Karpas-422 (cell line): ENCODE data around the gene ERBIN. TPM values are rescaled to one million over a fixed set of nuclear protein-coding genes. Genes with fewer than 3 reads are reported as not detected.

Source experiments
- DNase-seq: peaks from one replicate; pipeline ENCODE4 v3.0.0-alpha.2; 2015
- H2AFZ ChIP-seq: fragments of 200-600 bp; sonication (generic); 2 replicates; pipeline ENCODE4 v1.6.1; 2014; ENCODE audit warnings: antibody characterized with exemption, low read length, mixed read lengths
- H3K27ac ChIP-seq: fragments of 200-600 bp; sonication (generic); 2 replicates; pipeline ENCODE4 v1.5.1; 2014; ENCODE audit warnings: mild to moderate bottlenecking, low read length, moderate library complexity
- H3K27me3 ChIP-seq: fragments of 200-600 bp; sonication (generic); 2 replicates; pipeline ENCODE4 v1.6.1; 2014; ENCODE audit warnings: low read length, mixed read lengths
- H3K36me3 ChIP-seq: fragments of 200-600 bp; sonication (generic); 2 replicates; pipeline ENCODE4 v1.6.1; 2014; ENCODE audit warnings: low read length, mixed read lengths; ENCODE audit not compliant: insufficient read depth
- H3K4me1 ChIP-seq: fragments of 200-600 bp; sonication (generic); 2 replicates; pipeline ENCODE4 v1.6.1; 2014; ENCODE audit warnings: mild to moderate bottlenecking, low read length, mixed read lengths
- H3K4me2 ChIP-seq: fragments of 200-600 bp; sonication (generic); 2 replicates; pipeline ENCODE4 v1.6.1; 2014; ENCODE audit warnings: low read length, low read depth, mild to moderate bottlenecking; ENCODE audit not compliant: poor library complexity, severe bottlenecking
- H3K4me3 ChIP-seq: fragments of 200-600 bp; sonication (generic); 2 replicates; pipeline ENCODE4 v1.5.1; 2014; ENCODE audit warnings: mild to moderate bottlenecking, antibody characterized with exemption, low read length, mixed read lengths
- H3K79me2 ChIP-seq: fragments of 200-600 bp; sonication (generic); 2 replicates; pipeline ENCODE4 v1.6.1; 2014; ENCODE audit warnings: mild to moderate bottlenecking, low read length, mixed read lengths
- H3K9ac ChIP-seq: fragments of 200-600 bp; sonication (generic); 2 replicates; pipeline ENCODE4 v1.6.0; 2014; ENCODE audit warnings: low read length
- H3K9me2 ChIP-seq: fragments of 200-600 bp; sonication (generic), shearing (Covaris generic); replicated peaks from 2 replicates; pipeline ENCODE4 v1.6.0; 2014; ENCODE audit warnings: mild to moderate bottlenecking, low read length, moderate library complexity; ENCODE audit not compliant: insufficient read depth
- H3K9me3 ChIP-seq: fragments of 300-700, 200-600 bp; sonication (generic); 2 replicates; pipeline ENCODE4 v1.6.1; 2014; ENCODE audit warnings: low read length, mixed read lengths
- H4K20me1 ChIP-seq: fragments of 200-600 bp; sonication (generic); 2 replicates; pipeline ENCODE4 v1.6.1; 2014; ENCODE audit warnings: mild to moderate bottlenecking, antibody characterized with exemption, low read length, low read depth; ENCODE audit not compliant: insufficient read depth
- small RNA-seq: library from RNA; depleted of rRNA; stranded (forward); fragments of <200 nt; gene quantifications from one replicate; pipeline ENCODE3, GENCODE V24; 2014
- total RNA-seq: library from RNA; depleted of rRNA; stranded (reverse); fragments of >200 nt; shearing (Covaris generic); gene quantifications from 2 replicates; pipeline ENCODE4 v1.2.3, GENCODE V29; 2014; ENCODE audit warnings: low replicate concordance; rRNA removed

Gene ERBIN
- total RNA-seq, 1 experiment from 2014 or later, result 203 TPM

DNA sequence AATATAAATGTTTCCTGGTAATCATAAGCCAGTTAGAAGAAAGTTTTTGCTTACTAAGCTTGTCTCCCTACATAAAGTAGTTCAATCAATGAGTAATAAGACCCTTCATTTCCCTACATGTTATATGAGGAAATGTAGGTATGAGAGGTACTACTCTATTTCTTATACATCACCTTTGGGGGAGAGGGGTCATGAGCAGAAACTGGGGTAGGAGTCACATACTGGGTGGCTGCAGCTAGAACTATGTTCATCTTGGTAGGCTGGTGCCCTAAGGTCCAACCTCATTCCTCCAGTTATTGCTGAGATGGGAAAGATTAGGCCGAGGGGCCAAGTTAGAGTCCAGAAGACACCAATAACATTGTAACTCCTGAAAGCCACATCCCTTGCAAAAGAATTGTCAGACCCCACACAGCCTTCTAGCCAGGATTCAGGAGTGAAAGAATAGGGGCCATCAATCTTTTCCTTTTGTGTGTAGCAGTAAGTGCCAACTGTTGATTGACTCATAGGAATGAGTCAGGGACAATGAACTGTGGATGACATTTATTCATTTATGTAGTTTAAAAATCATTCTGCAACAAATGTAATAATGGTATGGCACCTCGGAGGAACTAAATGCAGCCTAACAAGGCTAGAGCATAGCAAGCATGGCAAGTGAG lies 196.1 kb downstream of the ERBIN start:
- no peak overlapping the region for H3K4me2 ChIP-seq

GRCh38 chr5:66129144-66129543 lies 202.8 kb downstream of the ERBIN start:
- Histone ChIP-seq H3K4me3 (no peak overlapping the region), H2AFZ (no peak overlapping the region)

More for the DNA sequence above, 196.1 kb downstream of the ERBIN start:
- no peaks in the 10 kb centered on the region for H3K9me2 ChIP-seq
- H3K36me3 ChIP-seq, result no peaks in the 10 kb centered on the region
- no peak overlapping the region for H3K27ac ChIP-seq
- no peak for DNase-seq
- no peaks in the 10 kb centered on the region for H3K9me3 ChIP-seq
- H3K4me3 ChIP-seq, result no peak overlapping the region
- H3K9ac ChIP-seq, result no peak overlapping the region
- no peak overlapping the region for H2AFZ ChIP-seq
- H4K20me1 ChIP-seq, result no peaks in the 10 kb centered on the region
- H3K79me2 ChIP-seq, result no peaks in the 10 kb centered on the region
- H3K4me1 ChIP-seq, result no peaks in the 10 kb centered on the region
- no peaks in the 10 kb centered on the region for H3K27me3 ChIP-seq

GRCh38 chr5:66130493-66130892 lies 204.1 kb downstream of the ERBIN start:
- H3K4me1 ChIP-seq, result no peaks in the 10 kb centered on the region
- DNase-seq, result no peak
- no peak overlapping the region for H3K4me2 ChIP-seq
- H2AFZ ChIP-seq, result no peak overlapping the region
- H3K36me3 ChIP-seq, result no peaks in the 10 kb centered on the region
- no peaks in the 10 kb centered on the region for H3K27me3 ChIP-seq
- no peak overlapping the region for H3K9ac ChIP-seq
- no peaks in the 10 kb centered on the region; the same call in 1 of the 2 replicates for H3K9me3 ChIP-seq
- H4K20me1 ChIP-seq, result no peaks in the 10 kb centered on the region
- no peaks in the 10 kb centered on the region for H3K79me2 ChIP-seq
- no peak overlapping the region for H3K27ac ChIP-seq
- H3K4me3 ChIP-seq, result no peak overlapping the region
- H3K9me2 ChIP-seq, result no peaks in the 10 kb centered on the region

More at GRCh38 chr5:66129144-66129543, 202.8 kb downstream of the ERBIN start:
- no peaks in the 10 kb centered on the region for H3K36me3 ChIP-seq
- H3K9me2 ChIP-seq, result no peaks in the 10 kb centered on the region
- no peaks in the 10 kb centered on the region for H3K4me1 ChIP-seq
- no peaks in the 10 kb centered on the region for H3K79me2 ChIP-seq
- DNase-seq, result no peak
- H3K27ac ChIP-seq, result no peak overlapping the region
- H3K9me3 ChIP-seq, result no peaks in the 10 kb centered on the region; the same call in 1 of the 2 replicates
- H3K4me2 ChIP-seq, result no peak overlapping the region
- no peak overlapping the region for H3K9ac ChIP-seq
- H3K27me3 ChIP-seq, result no peaks in the 10 kb centered on the region
- no peaks in the 10 kb centered on the region for H4K20me1 ChIP-seq

Small RNA genes within 50 kb of the gene (small RNA-seq; reads per million reads assigned to genes)
- not detected for gene RF00598

Other genes with a start within 250 kb of the ERBIN start
- 7.4 and 10.2 TPM in 2 replicates for gene SGTB, start 204.5 kb upstream of the ERBIN start, total RNA-seq
- gene NLN, start 204.4 kb upstream of the ERBIN start, total RNA-seq, result 29.1 and 46.5 TPM in 2 replicates
- gene SREK1, start 217.7 kb downstream of the ERBIN start, total RNA-seq, result 180 and 226 TPM in 2 replicates